AG09319 (cell line): ENCODE results near the gene LORICRIN.
A peak's percentile ranks its signal among the peaks of the same experiment; 100 is the strongest.

ENCODE experiments used
- DNase-seq: peaks from one replicate; pipeline ENCODE4 v3.0.0-alpha.2; 2010; ENCODE audit warnings: low read depth; ENCODE audit errors: extremely low read depth
- CTCF ChIP-seq: IDR thresholded peaks from 2 replicates; pipeline ENCODE4 v1.5.1; 2011; ENCODE audit warnings: low read depth, mild to moderate bottlenecking, inconsistent platforms, low read length, moderate library complexity

LORICRIN gene

DNA sequence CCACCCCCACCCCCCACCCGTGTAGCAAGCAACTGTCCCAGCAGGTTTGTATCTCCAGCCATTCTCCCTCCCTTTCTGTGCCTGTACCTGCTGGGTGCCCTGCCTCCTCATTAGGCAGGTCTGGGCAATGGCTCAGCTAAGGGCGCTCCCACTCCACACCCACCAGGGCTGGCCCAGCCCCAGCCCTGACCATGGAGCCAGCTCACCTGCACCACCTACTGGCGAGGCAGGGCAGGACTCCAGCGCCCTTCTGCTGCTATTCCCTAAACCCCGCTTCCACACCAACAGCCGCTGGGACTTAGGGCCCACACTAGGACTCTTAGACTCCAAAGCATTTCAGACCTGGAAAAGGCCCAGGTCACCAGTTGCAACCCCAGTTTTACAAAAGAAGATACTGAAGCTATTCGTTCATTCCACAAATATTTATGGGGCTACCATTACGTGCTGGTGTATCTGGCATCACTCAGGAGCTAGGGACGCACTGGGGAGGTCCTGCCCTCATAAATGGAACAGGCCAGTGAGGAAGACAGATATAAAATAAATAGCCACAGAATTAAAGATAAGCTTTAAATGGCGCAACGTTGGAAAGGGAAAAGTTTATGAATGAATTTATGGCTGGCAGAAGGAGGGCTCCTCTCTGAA lies 29.3 kb downstream of the LORICRIN start:
- TF ChIP-seq CTCF = peak; percentile 25
- no peak for DNase-seq

GRCh38 chr1:153291514-153291913 lies 32.0 kb downstream of the LORICRIN start:
- TF ChIP-seq CTCF = no peak
- DNase-seq = no peak

DNA sequence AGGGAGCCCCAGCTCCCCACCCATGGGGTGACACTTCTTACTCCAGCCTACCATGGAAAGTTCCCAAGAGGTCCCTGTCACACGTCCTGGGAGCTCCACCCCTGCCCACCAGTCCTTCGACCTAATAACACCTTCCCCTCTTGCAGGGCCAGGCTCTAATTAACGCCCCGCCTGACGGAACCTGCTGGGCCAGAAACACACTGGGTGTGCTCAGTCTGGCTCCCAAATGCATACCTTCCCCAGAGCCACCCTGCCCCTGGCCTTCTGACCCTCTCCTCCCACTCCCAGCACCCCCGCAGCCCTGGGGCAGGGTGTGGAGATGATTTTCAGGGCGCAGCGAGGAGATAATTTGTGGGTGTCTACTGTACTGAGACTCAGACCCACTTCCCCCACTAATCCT lies 32.7 kb downstream of the LORICRIN start:
- DNase-seq = no peak
- TF ChIP-seq CTCF = no peak

DNA sequence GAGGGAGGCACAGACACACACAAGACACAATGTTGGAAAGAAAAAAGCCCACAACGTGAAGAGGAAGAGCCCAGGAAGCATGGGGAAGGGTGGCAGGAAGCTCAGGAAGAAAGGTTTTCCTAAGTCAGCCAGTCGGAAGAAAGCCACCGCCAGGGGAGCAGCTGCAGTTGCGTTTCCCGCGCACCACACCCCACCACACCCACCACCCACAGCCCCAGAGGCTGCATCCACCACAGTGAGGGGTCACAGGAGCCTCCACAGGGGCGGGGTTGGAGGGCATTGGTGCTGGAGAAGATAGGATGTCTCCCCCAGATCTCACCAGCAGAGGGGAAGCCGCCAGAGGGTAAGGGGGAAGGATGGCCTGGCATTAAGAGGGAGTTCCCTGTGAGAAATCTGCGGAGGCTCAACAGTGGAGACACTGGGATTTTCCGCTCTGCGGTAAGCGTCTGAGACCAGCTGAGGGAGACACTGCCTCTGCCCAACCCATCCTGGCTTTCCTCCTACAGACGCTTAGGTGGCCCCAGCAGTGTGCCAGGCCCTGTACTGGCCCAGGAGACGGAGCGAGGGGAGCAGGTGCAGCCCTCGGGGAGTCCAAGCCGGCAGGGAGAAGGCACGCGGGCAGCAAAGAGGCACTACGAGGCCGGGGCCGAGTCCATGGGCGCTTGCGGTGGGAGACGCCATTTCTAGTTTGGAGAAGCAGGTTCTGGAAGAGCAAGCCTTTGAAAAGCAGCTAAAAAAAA lies 33.4 kb downstream of the LORICRIN start:
- DNase-seq = no peak
- TF ChIP-seq CTCF = no peak

DNA sequence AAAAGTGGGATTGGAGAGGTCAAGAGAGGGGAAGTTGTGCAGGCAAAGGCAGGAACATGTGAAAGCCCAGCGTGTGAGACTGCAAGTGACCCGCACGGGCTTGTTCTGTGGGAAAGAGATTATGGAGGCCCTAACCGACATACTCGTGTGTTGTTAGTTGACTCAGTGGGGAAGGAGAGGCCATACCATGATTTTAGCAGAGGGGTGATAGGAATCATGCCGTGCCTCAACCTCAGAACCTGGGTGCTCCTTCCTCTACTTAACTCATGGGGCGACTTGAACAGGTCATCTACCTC lies 33.9 kb downstream of the LORICRIN start:
- DNase-seq = no peak
- TF ChIP-seq CTCF = no peak

DNA sequence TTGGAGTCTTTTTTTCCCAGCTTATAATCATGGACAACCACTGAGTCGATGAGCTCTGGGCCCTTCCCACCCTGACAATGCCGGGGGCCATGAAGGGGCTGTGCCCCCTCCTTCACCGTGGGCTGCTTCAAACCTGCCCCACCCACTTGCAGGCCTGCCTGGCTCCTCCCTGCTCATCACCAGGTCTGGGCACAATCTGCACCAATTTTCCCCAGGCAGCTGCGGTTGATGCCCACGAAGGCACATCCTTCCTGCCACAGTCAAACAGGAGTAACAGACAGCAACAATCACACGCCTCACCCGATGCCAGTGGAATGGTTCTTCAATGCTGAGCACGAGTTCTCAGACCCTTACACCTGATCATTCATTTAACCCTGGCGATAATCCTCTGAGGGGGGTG lies 34.4 kb downstream of the LORICRIN start:
- TF ChIP-seq CTCF = no peak
- no peak for DNase-seq

- no peak for DNase-seq
- no peak for TF ChIP-seq CTCF
Observed at GRCh38 chr1:153302308-153302707, 42.8 kb downstream of the LORICRIN start.
